ENCODE data around the gene WDR27.

DNA sequence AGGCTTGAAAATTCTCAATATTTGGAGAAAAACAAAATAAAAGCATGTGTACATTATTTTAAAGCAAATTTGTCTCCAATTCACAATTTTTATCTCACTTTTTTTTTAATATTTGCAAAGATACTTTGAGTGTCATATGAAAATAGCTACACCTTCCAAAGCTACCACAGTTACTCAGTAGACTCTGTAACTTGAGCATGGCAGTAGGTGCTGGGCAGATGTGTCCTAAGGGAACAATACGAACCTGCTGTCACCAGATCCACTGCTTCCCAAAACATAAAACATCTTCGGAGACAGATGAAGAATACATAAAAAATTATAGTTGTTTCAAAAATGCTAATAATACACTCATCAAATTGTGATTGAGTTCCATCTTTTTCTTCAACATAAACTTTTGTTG, 10.6 kb downstream of the WDR27 start:
- TF ChIP-seq POLR2A (IDR thresholded peaks at IDR 0.05; ENCODE audit: low read length) (no peak), GATA1 (IDR thresholded peaks at IDR 0.05; ENCODE audit: low read depth, low read length) (no peak)

Measured in erythroblast (primary cell).